HG02852 (cell line): ENCODE data around the gene STK36.
"Not testable (repeated sequence)": the region's sequence is repeated elsewhere in the genome, so short reads cannot be mapped to it uniquely, and the experiment has no call there.

Source experiments
- ATAC-seq: cut with Tn5 transposase; IDR thresholded peaks from one replicate; pipeline ENCODE4 v1.9.1; 2021; ENCODE audit warnings: mild to moderate bottlenecking, moderate library complexity; ENCODE audit not compliant: unreplicated experiment

STK36 gene

GRCh38 chr2:218659258-218659987 lies 12.5 kb upstream of the STK36 start, which contains the start of the genes BCS1L and ZNF142:
Gene BCS1L, plus strand, starts transcription at chr2:218659683. Its CDS starts 1,305 bp downstream, at chr2:218660988.
Gene ZNF142, minus strand, starts transcription at chr2:218659623. Its CDS starts 3,194 bp downstream, at chr2:218656429.
- peak; percentile 96 for ATAC-seq

GRCh38 chr2:218659988-218660358 lies 11.9 kb upstream of the STK36 start:
- ATAC-seq = no peak

GRCh38 chr2:218662377-218662776 lies 9.5 kb upstream of the STK36 start:
- ATAC-seq = no peak

GRCh38 chr2:218662827-218663226 lies 9.1 kb upstream of the STK36 start:
- no peak for ATAC-seq

- ATAC-seq = no peak
These were observed 8.0 kb upstream of the STK36 start for GRCh38 chr2:218663901-218664300.

- no peak for ATAC-seq
These were observed 7.2 kb upstream of the STK36 start for GRCh38 chr2:218664653-218665052.

- no peak for ATAC-seq
These were observed 711 bp upstream of the STK36 start for GRCh38 chr2:218671097-218671653.

GRCh38 chr2:218679119-218679518 lies 7.2 kb downstream of the STK36 start:
- ATAC-seq = no peak

- ATAC-seq = no peak
These were observed 8.2 kb downstream of the STK36 start for GRCh38 chr2:218680061-218680460.

- not testable (repeated sequence) for ATAC-seq
These were observed 15.6 kb downstream of the STK36 start for GRCh38 chr2:218687400-218688060.

- no peak for ATAC-seq
These were observed 19.3 kb downstream of the STK36 start for GRCh38 chr2:218691234-218691633.

- no peak for ATAC-seq
These were observed 22.7 kb downstream of the STK36 start for GRCh38 chr2:218694405-218695145.

- ATAC-seq = no peak
These were observed 27.0 kb downstream of the STK36 start for GRCh38 chr2:218698885-218699284.

- no peak for ATAC-seq
These were observed 29.9 kb downstream of the STK36 start for GRCh38 chr2:218701806-218702205.

GRCh38 chr2:218703341-218703740 lies 31.5 kb downstream of the STK36 start:
- no peak for ATAC-seq

GRCh38 chr2:218708086-218708485 lies 36.2 kb downstream of the STK36 start:
- peak; percentile 41 for ATAC-seq

GRCh38 chr2:218709908-218710307 lies 38.0 kb downstream of the STK36 start:
- no peak for ATAC-seq

- no peak for ATAC-seq
These were observed 38.4 kb downstream of the STK36 start for GRCh38 chr2:218710334-218710686.

- ATAC-seq = peak; percentile 88
These were observed 39.0 kb downstream of the STK36 start, which contains the start of gene TTLL4 for GRCh38 chr2:218710687-218711549. Gene TTLL4, plus strand, starts transcription at chr2:218710835. Its CDS starts 26,842 bp downstream, at chr2:218737677.

GRCh38 chr2:218711550-218711929 lies 39.7 kb downstream of the STK36 start:
- no peak for ATAC-seq
